ENCODE measurements around the gene COLEC11. TPM values are rescaled to one million over a fixed set of nuclear protein-coding genes. Genes with fewer than 3 reads are reported as not detected.

Gene COLEC11
- total RNA-seq, 2 experiments from 2014 or later = 1.7 TPM; not detected in 1

- no TSS peak for BruUV-seq (replicated peaks)
- intact Hi-C loops (cut with micrococcal nuclease; ENCODE audit: unreplicated experiment) = no loop called here
- Histone ChIP-seq H3K36me3 (ENCODE audit: insufficient read depth, low read length) (no peaks in the 10 kb centered on the region), H3K4me2 (ENCODE audit: low read length) (no peak overlapping the region), H4K20me1 (ENCODE audit: insufficient read depth, low read length) (no peaks in the 10 kb centered on the region), H2AFZ (ENCODE audit: low read length) (no peak overlapping the region), H3K79me2 (ENCODE audit: insufficient read depth, low read depth, low read length) (no peaks in the 10 kb centered on the region), H3K9me3 (ENCODE audit: low read length) (no peaks in the 10 kb centered on the region), H3K27ac (ENCODE audit: low read depth, low read length, poor library complexity, severe bottlenecking) (no peak overlapping the region), H3K4me1 (ENCODE audit: insufficient read depth, low read length, poor library complexity, severe bottlenecking) (no peaks in the 10 kb centered on the region), H3K4me3 (ENCODE audit: low read depth, low read length, poor library complexity, severe bottlenecking) (no peak overlapping the region), H3K9me2 (ENCODE audit: insufficient read depth, low read length) (no peaks in the 10 kb centered on the region)
- no peak for TF ChIP-seq CTCF (conservative IDR thresholded peaks at IDR 0.05; ENCODE audit: low read length)
- no peak for TF ChIP-seq EZH2phosphoT487 (IDR thresholded peaks at IDR 0.05; ENCODE audit: borderline replicate concordance, low read depth, low read length)
- ChIA-PET POLR2A (no interaction called here), CTCF (ENCODE audit: unreplicated experiment) (no interaction called here)
- DNase-seq (ENCODE audit: low spot score) = no peak
Measured at GRCh38 chr2:3674066-3674845, 79.3 kb downstream of the COLEC11 start.

- DNase-seq (ENCODE audit: low spot score) = no peak
- intact Hi-C loops (cut with micrococcal nuclease; ENCODE audit: unreplicated experiment) = no loop called here
- H3K4me3 ChIP-seq (ENCODE audit: low read depth, low read length, poor library complexity, severe bottlenecking) = no peak overlapping the region
- CTCF ChIA-PET (ENCODE audit: unreplicated experiment) = interaction anchor here (0.6 kb wide), 1 partner anchor 206 kb away, joined by 3 read pairs; no protein-coding TSS in a partner anchor
- no peaks in the 10 kb centered on the region for H3K79me2 ChIP-seq (ENCODE audit: insufficient read depth, low read depth, low read length)
- no peaks in the 10 kb centered on the region for H4K20me1 ChIP-seq (ENCODE audit: insufficient read depth, low read length)
- TF ChIP-seq EZH2phosphoT487 (IDR thresholded peaks at IDR 0.05; ENCODE audit: borderline replicate concordance, low read depth, low read length) = no peak
- no peak for TF ChIP-seq CTCF (conservative IDR thresholded peaks at IDR 0.05; ENCODE audit: low read length)
- peaks cover 5% of the 10 kb centered on the region for H3K4me1 ChIP-seq (ENCODE audit: insufficient read depth, low read length, poor library complexity, severe bottlenecking)
- H3K27ac ChIP-seq (ENCODE audit: low read depth, low read length, poor library complexity, severe bottlenecking) = no peak overlapping the region
- H3K9me3 ChIP-seq (ENCODE audit: low read length) = no peaks in the 10 kb centered on the region
- BruUV-seq (replicated peaks) = no TSS peak
- no peaks in the 10 kb centered on the region for H3K9me2 ChIP-seq (ENCODE audit: insufficient read depth, low read length)
- POLR2A ChIA-PET = no interaction called here
- no peaks in the 10 kb centered on the region for H3K36me3 ChIP-seq (ENCODE audit: insufficient read depth, low read length)
- no peak overlapping the region for H2AFZ ChIP-seq (ENCODE audit: low read length)
- no peak overlapping the region for H3K4me2 ChIP-seq (ENCODE audit: low read length)
Measured at GRCh38 chr2:3675687-3676086, 80.8 kb downstream of the COLEC11 start.

GRCh38 chr2:3677436-3677835 is 82.5 kb downstream of the COLEC11 start:
- Histone ChIP-seq H3K79me2 (ENCODE audit: insufficient read depth, low read depth, low read length) (no peaks in the 10 kb centered on the region), H3K4me1 (ENCODE audit: insufficient read depth, low read length, poor library complexity, severe bottlenecking) (peaks cover 18% of the 10 kb centered on the region), H3K27ac (ENCODE audit: low read depth, low read length, poor library complexity, severe bottlenecking) (no peak overlapping the region), H3K4me3 (ENCODE audit: low read depth, low read length, poor library complexity, severe bottlenecking) (no peak overlapping the region), H3K4me2 (ENCODE audit: low read length) (no peak overlapping the region), H3K9me2 (ENCODE audit: insufficient read depth, low read length) (no peaks in the 10 kb centered on the region), H2AFZ (ENCODE audit: low read length) (no peak overlapping the region), H3K36me3 (ENCODE audit: insufficient read depth, low read length) (no peaks in the 10 kb centered on the region), H3K9me3 (ENCODE audit: low read length) (no peaks in the 10 kb centered on the region), H4K20me1 (ENCODE audit: insufficient read depth, low read length) (no peaks in the 10 kb centered on the region)
- TF ChIP-seq EZH2phosphoT487 (IDR thresholded peaks at IDR 0.05; ENCODE audit: borderline replicate concordance, low read depth, low read length) (no peak), CTCF (conservative IDR thresholded peaks at IDR 0.05; ENCODE audit: low read length) (no peak)
- POLR2A ChIA-PET = no interaction called here
- CTCF ChIA-PET (ENCODE audit: unreplicated experiment) = no interaction called here
- DNase-seq (ENCODE audit: low spot score) = no peak
- no TSS peak for BruUV-seq (replicated peaks)
- intact Hi-C loops (cut with micrococcal nuclease; ENCODE audit: unreplicated experiment) = no loop called here

Measured in OCI-LY7 (cell line).